B cell (primary cell): ENCODE data around the gene PARP3. TPM values are rescaled to one million over a fixed set of nuclear protein-coding genes. Genes with fewer than 3 reads are reported as not detected.

Source experiments
- ATAC-seq: fragments of 200-7000 bp; cut with Tn5 transposase; one replicate; pipeline ENCODE4 v1.10.0; 2021; ENCODE audit warnings: low read depth, mild to moderate bottlenecking, moderate number of reproducible peaks, moderate library complexity
- CTCF ChIA-PET: fragments of 350-600 bp; sonication (Branson Sonifier 250); formaldehyde crosslinking; loops from one replicate; lab custom pipeline; 2021; ENCODE audit warnings: antibody characterized with exemption, inconsistent platforms; lab: Charles Lee
- POLR2A ChIA-PET: fragments of 350-600 bp; sonication (Branson Sonifier 250); formaldehyde crosslinking; loops from one replicate; lab custom pipeline; 2021; ENCODE audit warnings: antibody characterized with exemption; lab: Charles Lee
- DNase-seq: peaks from one replicate; pipeline ENCODE4 v3.0.0; 2013
- H2AFZ ChIP-seq: 2 replicates; pipeline ENCODE4 v1.6.1; 2012; ENCODE audit warnings: mild to moderate bottlenecking, low read depth, low read length; ENCODE audit not compliant: insufficient read depth, poor library complexity, severe bottlenecking
- H3K27ac ChIP-seq, 2 donors: 1 replicate in 1 of 2; 2 replicates in 1 of 2; pipeline ENCODE4 v1.5.1; 2012 to 2013; ENCODE audit warnings: low read length in 2 of 2, mild to moderate bottlenecking in 2 of 2, moderate library complexity in 1 of 2
- H3K27me3 ChIP-seq, 4 experiments: fragments of 200-600 bp in 1 of 4; sonication (generic) in 1 of 4; replicated peaks in 1 of 4; 1 replicate in 2 of 4; 2 replicates in 2 of 4; pipeline versions ENCODE4 v1.6.1 to v1.7.0; 2013 to 2016; ENCODE audit warnings: low read length in 3 of 4, mild to moderate bottlenecking in 2 of 4, mixed read lengths in 1 of 4, moderate library complexity in 1 of 4; ENCODE audit not compliant: insufficient read depth in 4 of 4, control insufficient read depth in 3 of 4; ENCODE audit errors: control extremely low read depth in 1 of 4
- H3K36me3 ChIP-seq, 2 experiments: replicated peaks in 1 of 2; 1 replicate in 1 of 2; 2 replicates in 1 of 2; pipeline versions ENCODE4 v1.6.1 to v1.7.1; 2013; ENCODE audit warnings: low read length in 1 of 2; ENCODE audit not compliant: insufficient read depth in 2 of 2, control insufficient read depth in 1 of 2; ENCODE audit errors: control extremely low read depth in 1 of 2, extremely low read depth in 1 of 2
- H3K4me1 ChIP-seq, 2 donors: fragments of 200-600 bp in 1 of 2; sonication (generic) in 1 of 2; 1 replicate in 1 of 2; 2 replicates in 1 of 2; pipeline versions ENCODE4 v1.5.1 to v1.6.1; 2013 to 2017; ENCODE audit warnings: low read length in 2 of 2; ENCODE audit not compliant: control insufficient read depth in 2 of 2, insufficient read depth in 2 of 2
- H3K4me2 ChIP-seq: replicated peaks from 2 replicates; pipeline ENCODE3; 2012; ENCODE audit warnings: mild to moderate bottlenecking, low read depth, low read length; ENCODE audit not compliant: poor library complexity, severe bottlenecking
- H3K4me3 ChIP-seq, 5 experiments: fragments of 200-600 bp in 1 of 5; sonication (generic) in 1 of 5; 1 replicate in 3 of 5; 2 replicates in 2 of 5; pipeline versions ENCODE4 v1.5.1 to v1.7.0; 2011 to 2016; ENCODE audit warnings: low read length in 4 of 5, mild to moderate bottlenecking in 4 of 5, low read depth in 2 of 5, control low read depth in 1 of 5, moderate library complexity in 1 of 5; ENCODE audit not compliant: insufficient read depth in 1 of 5; ENCODE audit errors: control extremely low read depth in 1 of 5, extremely low read depth in 1 of 5
- H3K79me2 ChIP-seq: fragments of 200-600 bp; sonication (generic); one replicate; pipeline ENCODE4 v1.6.0; 2016; ENCODE audit warnings: low read length; ENCODE audit not compliant: control insufficient read depth, insufficient read depth
- H3K9ac ChIP-seq: fragments of 200-600 bp; sonication (generic); 2 replicates; pipeline ENCODE4 v1.6.1; 2017; ENCODE audit warnings: mild to moderate bottlenecking, low read length, moderate library complexity
- H3K9me3 ChIP-seq, 3 donors: one replicate each; pipeline versions ENCODE4 v1.6.1 to v1.7.1; 2013; ENCODE audit warnings: low read length in 2 of 3; ENCODE audit not compliant: control insufficient read depth in 2 of 3, insufficient read depth in 1 of 3; ENCODE audit errors: control extremely low read depth in 1 of 3
- H4K20me1 ChIP-seq: 2 replicates; pipeline ENCODE4 v1.6.0; 2012; ENCODE audit warnings: mild to moderate bottlenecking, low read length; ENCODE audit not compliant: insufficient read depth, control insufficient read depth, poor library complexity, severe bottlenecking
- H3K27ac Mint-ChIP-seq: one replicate; pipeline ENCODE4 v1.8.0; 2021; ENCODE audit warnings: mixed read lengths
- H3K27me3 Mint-ChIP-seq: one replicate; pipeline ENCODE4 v1.8.0; 2021; ENCODE audit warnings: mixed read lengths
- H3K4me1 Mint-ChIP-seq: one replicate; pipeline ENCODE4 v1.8.0; 2021; ENCODE audit warnings: mixed read lengths
- H3K4me3 Mint-ChIP-seq: one replicate; pipeline ENCODE4 v1.8.0; 2021; ENCODE audit warnings: mixed read lengths
- H3K9me3 Mint-ChIP-seq: one replicate; pipeline ENCODE4 v1.8.0; 2022; ENCODE audit warnings: mixed read lengths; ENCODE audit not compliant: insufficient read depth
- CTCF ChIP-seq: fragments of 200-600 bp; IDR thresholded peaks from one replicate; pipeline ENCODE4 v1.8.0; 2022; ENCODE audit warnings: antibody characterized with exemption, mild to moderate bottlenecking
- EZH2 ChIP-seq: IDR thresholded peaks from 2 replicates; pipeline ENCODE4 v1.6.1; 2012; ENCODE audit warnings: borderline replicate concordance, low read depth, mild to moderate bottlenecking, moderate library complexity, low read length; ENCODE audit not compliant: insufficient read depth, poor library complexity, severe bottlenecking
- WGBS: methylation state at CpG from one replicate; pipeline ENCODE4 v1.1.5; 2013; ENCODE audit warnings: missing lambda C conversion rate; ENCODE audit not compliant: insufficient coverage; 5-methylcytosine and 5-hydroxymethylcytosine counted together
- intact Hi-C: fragments of 100-400 bp; cut with micrococcal nuclease; formaldehyde crosslinking; loops from one replicate; pipeline ENCODE4 v1.10.0; 2022
- polyA plus RNA-seq: library from polyadenylated mRNA; depleted of rRNA; stranded (reverse); fragments of >200 nt; gene quantifications from 2 replicates; pipeline ENCODE4 v1.2.3, GENCODE V29; 2012
- total RNA-seq, 2 donors: library from RNA; stranded (reverse); fragments of 120-200 nt in 1 of 2; gene quantifications; 1 replicate in 1 of 2; 2 replicates in 1 of 2; pipeline versions ENCODE4 v1.2.3 to v1.2.4, GENCODE V29; 2013 to 2022

The PARP3 gene
- total and polyA plus RNA-seq, 2 donors (not counting 1 experiment from before 2014, with no cell fraction given) = 17.7 to 29.7 TPM

DNA sequence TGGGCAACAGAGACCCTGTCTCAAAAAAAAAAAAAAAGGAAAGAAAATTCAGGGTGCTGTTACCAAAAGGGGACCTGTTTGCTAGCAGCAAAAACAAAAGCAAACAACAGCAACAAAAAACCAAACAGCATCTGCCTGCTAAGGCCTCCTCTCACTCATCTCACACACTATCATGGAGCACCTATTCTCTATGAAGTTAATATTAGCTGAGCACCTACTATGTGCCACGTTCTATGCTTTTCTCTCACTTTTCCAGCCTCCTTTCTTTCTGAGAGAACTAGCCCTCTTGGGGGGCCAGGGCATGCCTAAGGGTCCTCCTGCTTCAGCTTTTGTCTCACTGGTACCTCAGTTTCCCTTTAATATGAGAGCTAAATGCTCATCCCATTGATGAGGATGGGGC, 12.6 kb downstream of the PARP3 start:
- Histone ChIP-seq H3K27me3 (peaks cover 0 to 27% (median 15%) of the 10 kb centered on the region in 4 experiments), H3K9me3 (peaks cover 0 to 6% (median 0%) of the 10 kb centered on the region in 3 donors), H3K9ac (no peak overlapping the region), H3K4me2 (no peak overlapping the region), H3K27ac (no peak overlapping the region), H3K79me2 (no peaks in the 10 kb centered on the region), H2AFZ (no peak overlapping the region), H4K20me1 (no peaks in the 10 kb centered on the region), H3K4me1 (peaks cover 7 to 10% of the 10 kb centered on the region in 2 donors), H3K4me3 (no peak overlapping the region), H3K36me3 (no peaks in the 10 kb centered on the region)
- Mint-ChIP-seq H3K4me1 (peaks cover 5% of the 10 kb centered on the region), H3K9me3 (no peaks in the 10 kb centered on the region), H3K27me3 (peaks cover 17% of the 10 kb centered on the region), H3K27ac (no peak overlapping the region), H3K4me3 (no peak overlapping the region)
- ATAC-seq = no peak
- CTCF ChIA-PET = interaction anchor here (0.7 to 1.3 kb wide), 3 partner anchors 19 to 518 kb away, joined by 3 to 4 read pairs (median 4); partner anchors contain the start of gene ABHD14B
- no peak for DNase-seq
- intact Hi-C loops = no loop called here
- TF ChIP-seq CTCF (no peak), EZH2 (no peak)
- 100% methylated on average over 1 of the region's 1 CpG for WGBS
- POLR2A ChIA-PET = no interaction called here

- no peaks in the 10 kb centered on the region for H3K79me2 ChIP-seq
- H3K9ac ChIP-seq = peak within 1 kb of the TSS; percentile 51
- H3K4me1 Mint-ChIP-seq = peaks cover 5% of the 10 kb centered on the region
- H3K9me3 Mint-ChIP-seq = no peaks in the 10 kb centered on the region
- peak within 1 kb of the TSS; percentile 89 for H3K4me2 ChIP-seq
- no peak within 1 kb of the TSS for H3K27ac ChIP-seq
- no peak within 1 kb of the TSS for H3K27ac Mint-ChIP-seq
- WGBS = 46% methylated on average over 32 of the region's 33 CpGs
- peaks cover 17% of the 10 kb centered on the region for H3K27me3 Mint-ChIP-seq
- peaks cover 0 to 27% (median 15%) of the 10 kb centered on the region in 4 experiments for H3K27me3 ChIP-seq
- peak within 1 kb of the TSS; percentile 75 for H2AFZ ChIP-seq
- TF ChIP-seq CTCF (no peak), EZH2 (no peak)
- peak within 1 kb of the TSS in 3 of 5 experiments; percentile 35 to 54 (median 51) for H3K4me3 ChIP-seq
- H3K4me1 ChIP-seq = peaks cover 7 to 10% of the 10 kb centered on the region in 2 donors
- CTCF ChIA-PET = interaction anchor here (0.7 to 1.3 kb wide), 2 partner anchors 18 to 517 kb away, joined by 3 to 4 read pairs; no protein-coding TSS in a partner anchor
- intact Hi-C loops = no loop called here
- no peak for DNase-seq
- no peaks in the 10 kb centered on the region for H3K36me3 ChIP-seq
- peak within 1 kb of the TSS; percentile 71 for H3K4me3 Mint-ChIP-seq
- no peaks in the 10 kb centered on the region for H4K20me1 ChIP-seq
- no peak for ATAC-seq
- peaks cover 0 to 6% (median 0%) of the 10 kb centered on the region in 3 donors for H3K9me3 ChIP-seq
- POLR2A ChIA-PET = no interaction called here
Measured at GRCh38 chr3:51955175-51955892, 13.2 kb downstream of the PARP3 start, which contains the start of gene GPR62. GPR62 (plus strand) TSS chr3:51955381; CDS start chr3:51955653, 272 bp downstream.
